Stimulated activated CD8-positive, alpha-beta memory T cell treated with anti-CD3 and anti-CD28 coated beads, Interleukin-2, amount 100 ng/mL, for 48 hours (primary cell): ENCODE data around the gene PIP5K1B.
"Not testable (repeated sequence)": the region's sequence is repeated elsewhere in the genome, so short reads cannot be mapped to it uniquely, and the experiment has no call there.

Experiments used
- DNase-seq, 2 donors: peaks; one replicate each; pipeline ENCODE4 v3.0.0-alpha.2; 2020; ENCODE audit warnings: low read depth in 2 of 2

The PIP5K1B gene

DNA sequence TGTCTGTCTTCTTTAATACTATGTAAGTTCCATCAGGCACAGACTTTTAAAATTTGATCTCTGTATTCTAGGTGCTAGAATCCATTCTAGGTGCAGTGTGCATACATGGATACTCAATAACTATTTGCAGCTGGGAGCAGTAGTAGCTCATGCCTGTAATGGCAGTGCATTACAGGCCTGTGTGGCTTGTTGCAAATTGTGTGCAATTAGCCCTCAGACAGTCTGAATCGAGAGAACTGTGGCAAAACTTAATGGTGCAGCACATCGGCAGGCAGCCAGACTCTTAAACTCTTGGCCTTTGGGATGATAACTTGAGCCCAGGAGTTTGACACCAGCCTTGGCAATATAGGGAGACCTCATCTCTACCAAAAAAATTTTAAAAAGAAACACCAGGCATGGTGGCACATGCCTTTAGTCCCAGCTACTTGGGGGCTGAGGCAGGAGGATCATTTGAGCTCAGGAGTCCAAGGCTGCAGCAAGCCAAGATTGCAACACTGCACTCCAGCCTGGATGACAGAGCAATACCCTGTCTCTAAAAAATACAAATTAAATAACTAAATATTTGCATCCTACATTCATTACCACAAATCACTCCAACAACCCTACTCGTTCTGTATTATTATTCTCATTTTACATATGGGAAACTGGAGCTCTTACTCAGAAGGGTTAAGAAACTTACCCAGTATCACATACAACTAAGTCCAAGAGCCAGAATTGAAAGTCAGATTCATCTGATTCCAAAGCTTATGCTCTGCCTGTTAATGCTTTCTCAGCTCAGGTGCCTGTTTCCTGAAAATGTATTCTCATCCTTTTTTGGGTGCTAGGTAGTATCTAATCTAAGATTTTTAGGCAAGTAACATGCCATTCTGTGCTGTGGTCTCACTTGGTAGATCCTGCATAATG is 278.7 kb downstream of the PIP5K1B start:
- no peak for DNase-seq

DNA sequence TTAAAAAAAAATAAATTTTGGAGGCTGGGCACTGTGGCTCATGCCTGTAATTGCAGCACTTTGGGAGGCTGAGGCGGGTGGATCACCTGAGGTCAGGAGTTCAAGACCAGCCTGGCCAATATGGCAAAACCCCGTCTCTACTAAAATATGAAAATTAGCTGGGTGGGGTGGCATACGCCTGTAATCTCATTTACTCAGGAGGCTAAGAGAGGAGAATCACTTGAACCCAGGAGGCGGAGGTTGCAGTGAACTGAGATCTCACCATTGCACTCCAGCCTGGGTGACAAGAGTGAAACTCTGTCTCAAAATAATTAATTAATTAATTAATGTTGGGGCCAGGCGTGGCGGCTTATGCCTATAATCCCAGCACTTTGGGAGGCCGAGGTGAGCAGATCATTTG is 281.9 kb downstream of the PIP5K1B start:
- DNase-seq, result not testable (repeated sequence)

DNA sequence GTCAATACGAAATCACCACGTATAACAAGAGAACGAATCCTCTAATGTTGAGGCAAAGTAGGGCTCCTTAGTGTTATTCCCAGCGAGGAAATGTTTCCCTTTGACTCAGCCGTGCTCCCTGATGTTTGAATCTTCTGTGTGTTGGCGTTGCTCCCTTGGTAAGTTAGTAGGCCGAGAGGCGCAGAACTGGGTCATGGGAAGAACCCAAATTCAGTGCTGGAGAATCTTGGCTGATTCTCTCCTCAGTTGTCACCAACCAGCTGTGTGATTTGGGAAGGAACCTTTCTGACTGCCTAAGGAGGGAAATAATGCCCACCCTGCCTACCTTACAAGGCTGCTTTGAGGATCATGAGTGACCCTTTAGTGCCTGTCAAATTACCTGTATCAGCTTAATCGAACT is 286.4 kb downstream of the PIP5K1B start:
- no peak for DNase-seq

DNA sequence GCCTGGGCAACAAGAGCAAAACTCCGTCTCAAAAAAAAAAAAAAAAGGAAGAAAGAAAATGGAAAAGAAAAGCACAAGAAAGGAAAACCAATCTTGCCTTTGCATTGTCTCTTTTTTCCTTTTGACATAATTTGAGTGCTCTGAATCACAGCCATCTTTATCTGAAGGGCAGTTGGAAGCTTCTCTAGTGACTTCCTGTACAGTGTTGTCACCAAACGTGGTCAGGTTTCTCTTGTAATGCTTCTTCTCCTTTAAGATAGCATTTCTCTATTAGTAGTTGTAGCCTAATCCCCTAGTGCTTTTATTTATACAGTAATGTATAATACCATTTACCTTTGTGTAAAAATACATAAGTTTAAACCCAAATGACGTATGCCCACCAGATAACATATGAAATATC is 290.7 kb downstream of the PIP5K1B start:
- no peak for DNase-seq

GRCh38 chr9:68996462-68996861 is 291.4 kb downstream of the PIP5K1B start:
- DNase-seq, result no peak

GRCh38 chr9:68997666-68998065 is 292.6 kb downstream of the PIP5K1B start:
- DNase-seq, result no peak

- no peak for DNase-seq
Observed at GRCh38 chr9:68998385-68998784, 293.3 kb downstream of the PIP5K1B start.

DNA sequence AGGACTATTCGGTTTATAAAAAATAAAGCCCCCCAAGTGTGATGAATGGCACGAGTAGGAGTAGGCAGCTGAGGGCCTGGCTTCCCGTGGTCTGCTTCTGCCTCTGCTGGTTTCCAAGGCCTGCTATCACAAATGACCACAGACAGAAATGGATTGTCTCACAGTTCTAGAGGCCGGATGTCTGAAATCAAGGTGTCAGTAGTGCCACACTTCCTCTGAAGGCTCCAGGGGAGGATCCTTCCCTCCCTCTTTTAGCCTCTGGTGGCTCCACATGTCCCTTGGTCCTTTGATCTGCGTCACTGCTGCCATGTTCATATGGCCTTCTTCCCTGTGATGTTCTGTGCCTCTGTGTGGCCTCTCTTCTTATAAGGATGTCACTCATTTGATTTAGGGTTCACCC is 293.8 kb downstream of the PIP5K1B start:
- DNase-seq, result no peak

- peak in 1 of 2 donors; percentile 22 for DNase-seq
Observed at GRCh38 chr9:68999393-69000105, 294.5 kb downstream of the PIP5K1B start.

- no peak for DNase-seq
Observed at GRCh38 chr9:69001921-69002320, 296.9 kb downstream of the PIP5K1B start.

- DNase-seq, result no peak
Observed at GRCh38 chr9:69003051-69003450, 298.0 kb downstream of the PIP5K1B start.

GRCh38 chr9:69004836-69005235 is 299.8 kb downstream of the PIP5K1B start:
- no peak for DNase-seq

GRCh38 chr9:69009708-69010107 is 304.7 kb downstream of the PIP5K1B start:
- no peak for DNase-seq

- DNase-seq, result no peak
Observed at GRCh38 chr9:69012696-69013381, 307.8 kb downstream of the PIP5K1B start.

DNA sequence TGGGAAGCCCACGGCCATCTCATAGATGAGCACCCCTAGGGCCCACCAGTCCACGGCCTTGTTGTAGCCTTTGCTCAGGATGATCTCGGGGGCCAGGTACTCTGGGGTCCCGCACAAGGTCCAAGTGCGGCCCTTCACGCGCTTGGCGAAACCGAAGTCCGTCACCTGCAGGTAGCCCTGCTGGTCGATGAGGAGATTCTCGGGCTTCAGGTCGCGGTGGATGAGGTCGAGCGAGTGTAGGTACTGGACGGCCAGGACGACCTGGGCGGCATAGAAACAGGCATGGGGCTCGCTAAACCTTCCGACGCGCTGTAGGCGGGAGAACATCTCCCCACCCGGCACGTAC is 308.3 kb downstream of the PIP5K1B start:
- no peak for DNase-seq

DNA sequence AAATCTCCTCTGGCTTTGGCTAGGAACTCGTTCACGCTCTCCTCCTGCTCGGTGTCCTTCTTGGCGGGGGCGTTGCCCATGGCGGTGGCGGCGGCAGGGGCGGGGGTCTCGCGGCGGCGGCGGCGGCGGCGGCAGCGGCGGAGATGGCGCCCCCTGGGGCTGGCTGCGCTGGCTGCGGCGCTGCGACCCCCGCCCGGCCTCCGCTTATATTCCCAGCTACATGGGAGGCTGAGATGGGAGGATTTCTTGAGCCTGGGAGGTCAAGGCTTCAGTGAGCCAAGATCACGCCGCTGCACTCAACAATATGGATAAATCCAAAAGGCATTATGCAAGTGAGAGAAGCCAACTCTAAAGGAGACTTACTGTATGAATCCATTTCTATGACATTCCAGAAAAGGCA is 309.0 kb downstream of the PIP5K1B start, which contains the start of gene PRKACG:
Gene PRKACG (minus strand): TSS at position 101 of the 400 bp plus-strand sequence. CDS start 21 bp downstream, at position 80.
- no peak for DNase-seq

DNA sequence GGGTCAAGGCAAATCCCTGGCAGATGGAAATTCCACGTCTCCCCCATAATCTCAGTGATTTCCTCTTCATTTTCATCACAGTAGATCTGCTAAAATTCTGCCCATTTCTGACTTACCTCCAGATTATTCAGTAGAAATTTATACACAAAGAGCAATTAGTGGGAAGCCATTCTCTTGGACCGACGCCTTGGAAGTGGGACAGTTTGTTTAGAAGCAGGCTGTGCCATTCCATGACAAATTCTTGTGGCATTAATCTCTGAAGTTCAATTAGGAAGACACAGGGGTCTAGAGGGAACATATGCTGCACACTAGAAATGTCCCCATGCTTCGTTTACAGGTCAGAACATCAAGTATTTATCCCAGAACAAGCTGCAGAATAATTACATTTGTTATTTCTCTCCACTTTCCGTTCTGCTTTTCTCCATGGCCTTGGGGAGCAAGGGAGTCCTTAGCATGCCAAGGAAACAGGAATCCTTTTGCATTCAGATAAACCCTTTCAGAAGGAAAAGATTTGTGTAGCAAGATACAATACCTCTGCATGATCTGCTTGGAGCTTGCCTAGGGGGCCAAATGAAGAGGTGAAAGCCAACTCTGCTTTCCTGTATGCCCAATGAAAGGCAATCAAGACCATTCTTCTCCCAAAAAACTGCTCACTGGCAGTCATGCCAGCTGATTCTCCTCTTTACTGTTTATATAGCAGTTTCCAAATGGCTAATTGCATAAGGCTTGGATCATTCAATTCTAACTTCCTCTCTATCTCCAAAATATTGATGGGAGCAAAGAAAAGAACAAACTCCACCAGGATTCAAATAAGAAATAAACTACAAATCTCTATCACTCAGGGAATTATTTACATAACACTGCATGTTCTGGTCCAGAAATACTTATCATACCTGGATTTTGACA is 311.4 kb downstream of the PIP5K1B start:
- no peak for DNase-seq

DNA sequence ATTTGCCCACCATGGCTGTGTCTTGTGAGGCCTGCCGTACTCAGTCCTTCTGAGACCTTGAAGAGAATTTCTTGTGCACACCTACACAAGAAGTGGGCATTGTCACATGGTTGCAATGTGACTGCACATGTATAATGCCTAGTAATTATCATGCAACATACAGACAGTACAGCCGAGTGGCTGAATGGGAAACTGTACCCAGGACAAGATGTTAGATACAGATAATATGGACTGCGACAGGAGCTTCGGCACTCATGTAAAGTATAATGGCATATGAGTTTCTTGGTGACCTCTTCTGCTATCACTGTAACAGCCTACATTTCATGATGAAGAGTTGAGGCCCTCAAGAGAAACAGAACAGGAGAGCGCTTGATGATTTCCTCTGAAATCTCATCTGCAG is 313.7 kb downstream of the PIP5K1B start:
- DNase-seq, result no peak

DNA sequence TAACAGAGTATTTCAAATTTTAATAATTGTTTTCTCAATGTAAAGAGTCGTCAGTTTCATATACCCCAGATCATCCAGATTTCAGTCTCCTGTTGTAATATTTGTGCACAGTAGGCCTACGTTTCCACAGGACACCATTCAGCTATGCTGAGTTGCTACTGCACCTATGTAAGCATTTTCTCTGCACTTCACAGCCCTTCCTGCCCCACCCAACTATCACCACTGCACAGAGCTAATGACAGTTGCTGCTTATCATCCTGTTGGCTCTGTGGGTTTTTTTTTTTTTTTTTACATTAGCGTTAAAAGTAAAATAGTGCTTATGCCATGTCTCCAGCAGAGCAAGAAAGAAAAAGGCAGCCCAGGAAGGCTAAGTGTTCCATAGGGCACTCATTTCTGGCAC is 314.8 kb downstream of the PIP5K1B start:
- no peak for DNase-seq

DNA sequence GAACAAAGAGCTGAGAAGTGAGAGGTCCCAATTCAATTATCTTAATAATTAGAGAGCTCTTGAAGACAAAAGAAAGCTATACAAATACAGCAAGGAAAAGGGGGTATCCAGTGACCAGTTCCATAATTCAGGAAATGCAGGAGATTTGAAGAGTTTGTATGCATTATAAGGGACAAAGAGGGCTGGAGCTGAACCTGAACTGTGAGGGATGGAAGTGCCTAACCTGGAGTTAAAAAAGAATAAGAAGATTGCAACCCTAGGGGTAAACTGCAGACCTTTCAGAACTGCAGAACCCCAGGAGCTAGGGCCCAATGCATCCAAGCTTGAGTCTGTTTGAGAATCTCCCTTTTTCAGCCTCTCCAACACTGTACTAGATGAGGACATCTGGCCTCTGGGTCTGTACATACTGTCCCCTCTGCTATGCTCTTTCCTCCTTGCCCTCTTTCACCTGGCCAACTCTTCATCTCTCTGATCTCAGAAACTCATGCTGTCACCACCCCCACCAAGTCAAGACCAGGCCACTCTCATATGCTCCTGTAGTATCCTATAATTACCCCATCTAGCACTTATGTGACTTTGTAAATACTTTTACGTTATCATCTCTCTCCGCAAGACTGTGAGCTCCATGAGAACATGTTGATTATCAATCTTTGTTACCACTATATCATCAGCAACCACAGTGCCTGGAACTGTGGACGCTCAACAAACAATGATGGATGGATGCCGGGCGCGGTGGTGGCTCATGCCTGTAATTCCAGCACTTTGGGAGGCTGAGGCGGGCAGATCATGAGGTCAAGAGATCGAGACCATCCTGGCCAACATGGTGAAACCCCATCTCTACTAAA is 315.5 kb downstream of the PIP5K1B start:
- no peak for DNase-seq
